Breast epithelium (tissue), 4 donors: ENCODE results near the gene POLR2H. TPM values are rescaled to one million over a fixed set of nuclear protein-coding genes. Genes with fewer than 3 reads are reported as not detected.

Experiments
- DNase-seq, 2 donors: peaks; one replicate each; pipeline ENCODE4 v3.0.0-alpha.2; 2019; ENCODE audit warnings: low spot score in 2 of 2
- H3K27ac ChIP-seq, 2 donors: fragments of 200-600 bp; sonication (generic) in 1 of 2; one replicate each; pipeline ENCODE4 v1.5.1; 2016 to 2019; ENCODE audit warnings: mild to moderate bottlenecking in 1 of 2
- H3K27me3 ChIP-seq, 2 donors: fragments of 200-600 bp; sonication (generic) in 1 of 2; one replicate each; pipeline versions ENCODE4 v1.5.1 to v1.6.0; 2017 to 2019; ENCODE audit warnings: control low read depth in 1 of 2, mild to moderate bottlenecking in 1 of 2
- H3K36me3 ChIP-seq: fragments of 200-600 bp; one replicate; pipeline ENCODE4 v1.5.1; 2019
- H3K4me1 ChIP-seq, 2 donors: fragments of 200-600 bp; sonication (generic); one replicate each; pipeline ENCODE4 v1.5.1; 2016 to 2019; ENCODE audit warnings: control low read depth in 1 of 2
- H3K4me3 ChIP-seq, 3 donors: fragments of 200-600 bp; sonication (generic); 1 replicate in 2 of 3; 2 replicates in 1 of 3; pipeline ENCODE4 v1.5.1; 2016 to 2019; ENCODE audit warnings: mild to moderate bottlenecking in 3 of 3, moderate library complexity in 2 of 3
- H3K9me3 ChIP-seq, 2 donors: fragments of 200-600 bp; sonication (generic) in 1 of 2; one replicate each; pipeline ENCODE4 v1.5.1; 2016 to 2019; ENCODE audit warnings: control low read depth in 1 of 2
- CTCF ChIP-seq, 3 donors: fragments of 450-650 bp; IDR thresholded peaks; one replicate each; pipeline ENCODE4 v1.5.1; 2016 to 2017; ENCODE audit warnings: antibody characterized with exemption in 3 of 3, mild to moderate bottlenecking in 3 of 3, moderate library complexity in 3 of 3
- POLR2A ChIP-seq: fragments of 450-650 bp; IDR thresholded peaks from one replicate; pipeline ENCODE4 v1.6.1; 2016; ENCODE audit warnings: antibody characterized with exemption, mild to moderate bottlenecking, moderate library complexity
- POLR2AphosphoS5 ChIP-seq, 3 donors: sonication (generic); formaldehyde crosslinking; IDR thresholded peaks; one replicate each; pipeline ENCODE4 v1.6.1; 2017; ENCODE audit warnings: antibody characterized with exemption in 3 of 3
- intact Hi-C: fragments of 100-400 bp; cut with DNase I; formaldehyde crosslinking; loops from one replicate; pipeline ENCODE4 v1.15.1; 2023; ENCODE audit warnings: low total_unique reads
- total RNA-seq, 3 donors: library from RNA; depleted of rRNA; stranded (reverse); fragments of >200 nt; gene quantifications; one replicate each; pipeline ENCODE4 v1.1.0, GENCODE V29; 2016

POLR2H gene
- total RNA-seq, 3 donors from 2014 or later, result 63.7 to 101 (median 99.5) TPM

GRCh38 chr3:184380185-184380626 is 18.7 kb downstream of the POLR2H start:
- no peak for DNase-seq
- TF ChIP-seq POLR2A (no peak), POLR2AphosphoS5 (IDR thresholded peaks at IDR 0.05) (no peak), CTCF (IDR thresholded peaks at IDR 0.05) (no peak)
- H3K27ac ChIP-seq, result peak overlapping the region; percentile 25 to 89
- peak overlapping the region; percentile 47 to 81 (median 57) for H3K4me3 ChIP-seq
- H3K4me1 ChIP-seq, result no peaks in the 10 kb centered on the region
- intact Hi-C loops, result no loop called here
- H3K36me3 ChIP-seq, result no peaks in the 10 kb centered on the region
- H3K27me3 ChIP-seq, result no peaks in the 10 kb centered on the region
- H3K9me3 ChIP-seq, result no peaks in the 10 kb centered on the region

- no peaks in the 10 kb centered on the region for H3K27me3 ChIP-seq
- peak overlapping the region; percentile 25 to 89 for H3K27ac ChIP-seq
- H3K36me3 ChIP-seq, result no peaks in the 10 kb centered on the region
- no peak for DNase-seq
- no peaks in the 10 kb centered on the region for H3K9me3 ChIP-seq
- TF ChIP-seq POLR2A (no peak), CTCF (IDR thresholded peaks at IDR 0.05) (no peak)
- H3K4me1 ChIP-seq, result no peaks in the 10 kb centered on the region
- peak overlapping the region; percentile 47 to 81 (median 57) for H3K4me3 ChIP-seq
- intact Hi-C loops, result no loop called here
These were observed 19.2 kb downstream of the POLR2H start for GRCh38 chr3:184380627-184381260.

GRCh38 chr3:184381261-184382224 is 20.0 kb downstream of the POLR2H start:
- Histone ChIP-seq H3K9me3 (no peaks in the 10 kb centered on the region), H3K27ac (peak overlapping the region; percentile 13 to 89), H3K27me3 (no peaks in the 10 kb centered on the region), H3K4me3 (peak overlapping the region; percentile 47 to 81 (median 57)), H3K4me1 (no peaks in the 10 kb centered on the region), H3K36me3 (no peaks in the 10 kb centered on the region)
- no peak for TF ChIP-seq CTCF (IDR thresholded peaks at IDR 0.05)
- TF ChIP-seq POLR2AphosphoS5 (IDR thresholded peaks at IDR 0.05), result no peak
- TF ChIP-seq POLR2A, result no peak
- intact Hi-C loops, result no loop called here
- no peak for DNase-seq

- TF ChIP-seq POLR2A (no peak), POLR2AphosphoS5 (IDR thresholded peaks at IDR 0.05) (no peak), CTCF (IDR thresholded peaks at IDR 0.05) (no peak)
- intact Hi-C loops, result no loop called here
These were observed 21.0 kb downstream of the POLR2H start for GRCh38 chr3:184382326-184383032.

More at GRCh38 chr3:184382326-184383032, 21.0 kb downstream of the POLR2H start:
- H3K27me3 ChIP-seq, result no peaks in the 10 kb centered on the region
- H3K9me3 ChIP-seq, result no peaks in the 10 kb centered on the region
- H3K27ac ChIP-seq, result no peak overlapping the region
- no peak overlapping the region for H3K4me3 ChIP-seq
- no peak for DNase-seq
- no peaks in the 10 kb centered on the region for H3K4me1 ChIP-seq
- H3K36me3 ChIP-seq, result no peaks in the 10 kb centered on the region
